ENCODE results near the gene GAMT. TPM values are rescaled to one million over a fixed set of nuclear protein-coding genes. Genes with fewer than 3 reads are reported as not detected.

Gene GAMT
- total and polyA plus RNA-seq, 8 donors = 5.9 to 26.1 (median 23.3) TPM

DNA sequence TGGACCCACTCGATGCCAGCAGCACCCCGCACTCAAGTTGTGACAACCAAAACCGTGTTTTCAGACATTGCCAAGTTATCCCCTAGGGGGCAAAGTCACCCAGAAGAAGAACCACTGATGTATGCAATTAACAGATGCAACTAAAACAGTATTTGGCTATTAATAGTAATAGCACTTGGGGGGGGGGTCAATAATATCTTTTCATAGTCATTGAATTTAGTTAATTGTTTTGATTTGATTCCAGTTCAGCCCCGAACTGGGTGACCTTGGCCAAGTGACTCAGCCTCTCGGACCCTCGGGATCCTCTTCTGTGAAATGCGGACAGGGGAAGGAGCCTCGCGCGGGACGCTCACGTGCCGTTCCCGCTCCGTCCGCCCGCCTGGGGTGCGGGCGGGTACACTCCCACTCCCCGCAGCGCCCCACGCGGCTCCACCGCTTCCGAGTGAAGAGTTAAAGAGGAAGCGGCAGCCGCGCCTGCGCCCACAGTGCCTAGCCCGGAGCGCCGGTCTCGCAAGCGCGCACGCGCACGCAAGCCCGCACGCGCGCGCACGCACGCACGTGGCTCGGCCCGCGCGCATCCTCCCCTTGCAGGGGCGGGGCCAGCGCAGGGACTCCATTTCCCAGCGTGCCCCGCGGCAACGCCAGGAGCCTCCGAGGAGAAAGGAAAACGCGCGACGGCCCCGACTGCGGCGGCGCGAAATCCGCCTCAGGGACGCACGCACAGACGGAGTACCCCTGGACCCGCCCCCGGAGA is 5.6 kb upstream of the GAMT start:
- Histone ChIP-seq H3K4me3 (peak overlapping the region; percentile 37 to 97), H3K4me1 (peaks cover 34 to 67% of the 10 kb centered on the region in 2 donors), H3K9me3 (no peaks in the 10 kb centered on the region), H3K36me3 (peaks cover 0 to 7% of the 10 kb centered on the region in 2 donors), H3K27me3 (peaks cover 0 to 22% of the 10 kb centered on the region in 2 donors), H3K27ac (peak overlapping the region; percentile 71 to 94)
- TF ChIP-seq, protein P1, sequence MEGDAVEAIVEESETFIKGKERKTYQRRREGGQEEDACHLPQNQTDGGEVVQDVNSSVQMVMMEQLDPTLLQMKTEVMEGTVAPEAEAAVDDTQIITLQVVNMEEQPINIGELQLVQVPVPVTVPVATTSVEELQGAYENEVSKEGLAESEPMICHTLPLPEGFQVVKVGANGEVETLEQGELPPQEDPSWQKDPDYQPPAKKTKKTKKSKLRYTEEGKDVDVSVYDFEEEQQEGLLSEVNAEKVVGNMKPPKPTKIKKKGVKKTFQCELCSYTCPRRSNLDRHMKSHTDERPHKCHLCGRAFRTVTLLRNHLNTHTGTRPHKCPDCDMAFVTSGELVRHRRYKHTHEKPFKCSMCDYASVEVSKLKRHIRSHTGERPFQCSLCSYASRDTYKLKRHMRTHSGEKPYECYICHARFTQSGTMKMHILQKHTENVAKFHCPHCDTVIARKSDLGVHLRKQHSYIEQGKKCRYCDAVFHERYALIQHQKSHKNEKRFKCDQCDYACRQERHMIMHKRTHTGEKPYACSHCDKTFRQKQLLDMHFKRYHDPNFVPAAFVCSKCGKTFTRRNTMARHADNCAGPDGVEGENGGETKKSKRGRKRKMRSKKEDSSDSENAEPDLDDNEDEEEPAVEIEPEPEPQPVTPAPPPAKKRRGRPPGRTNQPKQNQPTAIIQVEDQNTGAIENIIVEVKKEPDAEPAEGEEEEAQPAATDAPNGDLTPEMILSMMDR (IDR thresholded peaks at IDR 0.05) = no peak
- peak; percentile 89 for ATAC-seq
- intact Hi-C loops (cut with DNase I) = no loop called here
- peak; percentile 99 to 100 (median 99) for DNase-seq

DNA sequence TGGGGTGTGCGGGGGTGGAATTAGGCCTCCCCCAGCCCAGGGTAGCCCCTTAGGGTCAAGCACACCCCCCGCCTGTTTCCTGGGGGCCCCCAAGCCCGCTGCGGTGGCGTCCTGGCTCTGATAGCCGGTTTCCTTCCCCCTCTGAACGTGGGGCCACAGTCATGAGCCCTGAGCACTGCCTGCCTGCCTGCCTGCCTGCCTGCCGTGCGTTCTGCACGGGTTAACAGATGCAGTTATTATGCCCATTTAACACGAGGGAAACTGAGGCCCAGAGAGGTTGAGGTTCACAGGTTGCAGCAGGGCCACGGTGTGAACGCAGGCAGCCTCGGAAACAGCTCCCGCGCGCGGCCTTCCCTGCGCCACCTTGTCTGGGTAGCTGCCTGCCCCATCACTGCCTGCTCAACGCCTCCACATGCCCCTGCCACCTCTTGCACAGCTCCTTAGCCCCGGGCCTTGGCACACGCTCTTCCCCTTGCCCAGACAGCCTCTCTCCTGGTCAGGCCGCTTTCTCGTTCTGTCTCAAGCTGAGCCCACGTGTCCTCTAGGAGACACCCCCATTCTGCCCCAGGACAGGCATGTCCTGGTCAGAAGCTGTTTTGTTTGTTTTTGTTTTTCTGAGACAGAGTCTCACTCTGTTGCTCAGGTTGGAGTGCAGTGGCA is 1.2 kb upstream of the GAMT start:
- ATAC-seq = no peak
- intact Hi-C loops (cut with DNase I) = no loop called here

DNA sequence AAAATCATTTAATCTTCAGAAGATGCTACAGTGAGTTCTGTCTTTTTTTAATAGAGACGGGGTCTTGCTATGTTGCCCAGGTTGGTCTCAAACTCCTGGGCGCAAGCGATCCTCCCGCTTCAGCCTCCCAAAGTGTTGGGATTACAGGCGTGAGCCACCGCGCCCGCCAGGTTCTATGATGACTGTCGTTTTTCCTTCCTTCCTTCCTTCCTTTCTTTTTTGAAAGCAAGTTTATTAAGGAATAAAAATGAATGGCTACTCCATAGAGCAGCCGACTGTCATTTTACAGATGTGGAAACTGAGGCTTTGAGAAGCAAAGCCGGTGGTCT is 511 bp upstream of the GAMT start:
- no peaks in the 10 kb centered on the region for H3K36me3 ChIP-seq
- intact Hi-C loops (cut with DNase I) = no loop called here
- H3K27me3 ChIP-seq = peaks cover 0 to 59% of the 10 kb centered on the region in 2 donors
- H3K4me1 ChIP-seq = peaks cover 10 to 44% of the 10 kb centered on the region in 2 donors
- TF ChIP-seq, protein P1 (IDR thresholded peaks at IDR 0.05) = no peak
- H3K27ac ChIP-seq = no peak overlapping the region
- ATAC-seq = no peak
- no peaks in the 10 kb centered on the region for H3K9me3 ChIP-seq
- H3K4me3 ChIP-seq = peak overlapping the region in 1 of 2 donors; percentile 47
- DNase-seq = no peak

More for the DNA sequence above, 1.2 kb upstream of the GAMT start:
- TF ChIP-seq, protein P1 (IDR thresholded peaks at IDR 0.05) = no peak
- Histone ChIP-seq H3K4me3 (no peak overlapping the region), H3K27ac (no peak overlapping the region), H3K27me3 (peaks cover 0 to 59% of the 10 kb centered on the region in 2 donors), H3K4me1 (peaks cover 10 to 45% of the 10 kb centered on the region in 2 donors), H3K36me3 (no peaks in the 10 kb centered on the region), H3K9me3 (no peaks in the 10 kb centered on the region)
- no peak for DNase-seq

DNA sequence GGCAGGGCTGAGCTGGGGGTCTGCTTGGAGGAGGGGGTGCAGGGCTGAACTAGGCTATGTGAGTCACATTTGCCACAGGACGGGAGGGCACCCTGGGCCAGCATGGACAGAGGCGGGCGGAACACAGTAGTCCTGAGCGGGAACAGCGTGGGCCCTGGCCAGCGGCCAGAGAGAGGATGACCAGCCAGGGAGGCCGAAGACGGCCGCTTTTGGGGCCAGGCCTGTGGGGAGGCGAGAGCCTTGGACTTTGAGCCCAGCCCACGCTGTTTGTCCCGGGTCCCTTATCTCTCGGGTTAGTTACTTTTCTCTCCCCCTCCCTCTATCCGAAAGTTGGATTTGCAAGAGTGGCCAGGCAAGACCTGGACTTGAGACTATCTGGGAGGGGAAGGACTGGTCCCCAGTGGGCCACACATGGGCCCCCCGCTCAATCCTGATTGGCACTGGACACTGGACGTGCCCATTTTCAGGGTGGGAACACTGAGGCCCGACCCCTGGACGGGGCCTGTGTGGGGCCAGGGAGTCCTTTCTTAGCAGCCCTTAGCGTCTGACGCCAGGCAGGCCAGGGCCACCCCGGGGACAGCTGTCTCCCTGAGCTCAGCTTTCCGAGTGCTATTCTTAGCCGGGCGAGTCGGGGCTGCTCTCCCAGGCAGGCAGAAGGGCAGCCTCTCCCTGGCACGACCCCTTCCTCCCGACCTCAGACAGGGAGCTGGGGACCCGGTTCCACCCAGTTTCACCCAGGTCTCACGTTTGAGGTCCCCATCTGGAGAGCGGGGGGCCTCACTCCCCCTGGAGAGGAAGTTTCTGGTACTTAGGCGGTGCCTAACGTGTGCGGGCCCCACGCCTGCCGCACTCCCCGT is 833 bp downstream of the GAMT start:
- ATAC-seq (peak; percentile 52), DNase-seq (peak in 1 of 4 donors; percentile 80)
- peak overlapping the region; percentile 47 to 65 for H3K4me3 ChIP-seq
- TF ChIP-seq, protein P1 (IDR thresholded peaks at IDR 0.05) = no peak
- no peak overlapping the region for H3K27ac ChIP-seq
- peaks cover 6 to 35% of the 10 kb centered on the region in 2 donors for H3K4me1 ChIP-seq
- H3K9me3 ChIP-seq = no peaks in the 10 kb centered on the region
- peaks cover 0 to 64% of the 10 kb centered on the region in 2 donors for H3K27me3 ChIP-seq
- intact Hi-C loops (cut with DNase I) = no loop called here
- no peaks in the 10 kb centered on the region for H3K36me3 ChIP-seq
